ENCODE results near the gene CASTOR1.
"Not testable (repeated sequence)": the region's sequence is repeated elsewhere in the genome, so short reads cannot be mapped to it uniquely, and the experiment has no call there.

CASTOR1 gene
- 0.49 to 2.3 (median 1.6) reads per million in 4 experiments for total RNA-seq

- DNase-seq = peak; percentile 88
Measured at GRCh38 chr22:30289141-30289979, at the start of gene CASTOR1. CASTOR1 (minus strand) TSS chr22:30289505; CDS start chr22:30289497, 8 bp downstream.

DNA sequence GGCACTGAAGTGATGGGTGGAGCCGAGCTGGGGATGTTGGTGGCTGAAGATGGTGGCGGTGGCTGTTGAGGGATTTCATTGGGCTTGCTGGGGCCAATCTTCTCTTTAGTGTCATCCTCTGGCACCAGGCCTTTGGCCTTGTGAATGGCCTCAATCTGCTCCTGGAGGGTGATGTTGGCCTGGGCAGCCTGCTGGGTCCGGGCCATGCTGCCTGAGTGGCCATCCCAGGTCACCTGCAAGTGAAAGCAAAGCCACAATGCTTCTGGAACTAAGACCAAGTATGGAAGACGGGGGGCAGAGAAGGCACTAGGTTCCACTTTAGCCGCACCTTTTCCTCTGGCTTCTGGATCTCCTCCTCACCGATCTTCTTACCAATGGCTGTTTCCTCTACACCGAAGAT is 49.5 kb upstream of the CASTOR1 start:
- DNase-seq = no peak

- DNase-seq = not testable (repeated sequence)
Measured at GRCh38 chr22:30338341-30338740, 49.0 kb upstream of the CASTOR1 start.

- DNase-seq = no peak
Measured at GRCh38 chr22:30337461-30337778, 48.1 kb upstream of the CASTOR1 start.

GRCh38 chr22:30336752-30337460 is 47.6 kb upstream of the CASTOR1 start:
- DNase-seq = no peak

DNA sequence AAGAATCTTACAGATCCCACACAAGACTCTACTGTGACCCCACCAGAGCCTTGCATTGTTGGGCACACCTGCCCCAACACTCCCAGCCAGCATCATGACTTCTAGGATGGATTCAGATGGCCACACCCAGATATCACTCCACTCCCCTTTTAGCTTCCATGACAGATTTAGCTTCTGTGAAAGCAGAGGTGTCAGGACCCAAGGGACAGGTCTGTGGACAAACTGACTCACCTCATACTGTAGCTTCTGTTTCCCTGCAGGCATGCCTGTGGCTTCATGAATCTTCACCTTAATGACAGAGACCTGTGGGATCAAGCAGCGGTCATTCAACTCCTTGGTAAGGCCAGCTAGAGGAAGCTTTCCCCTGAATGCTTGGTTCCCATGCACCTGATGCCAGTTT is 45.9 kb upstream of the CASTOR1 start:
- no peak for DNase-seq

GRCh38 chr22:30334646-30335045 is 45.3 kb upstream of the CASTOR1 start:
- no peak for DNase-seq

DNA sequence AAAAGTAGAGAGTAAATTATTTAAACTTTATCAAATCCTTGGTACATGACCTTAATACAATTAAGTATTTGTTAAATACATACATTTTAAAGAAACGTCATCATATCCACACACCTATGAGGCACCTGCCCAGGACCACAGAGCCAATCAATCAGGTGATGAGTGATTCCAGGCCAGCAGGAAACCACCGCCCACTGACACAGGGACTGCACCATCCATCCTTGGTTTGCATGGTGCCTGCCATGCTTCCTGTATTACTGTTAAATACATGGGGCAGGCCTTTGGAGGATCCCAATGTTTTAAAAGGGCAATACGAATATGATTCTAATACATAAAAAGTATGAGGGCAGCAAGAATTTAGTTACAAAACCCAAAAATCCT is 44.4 kb upstream of the CASTOR1 start:
- no peak for DNase-seq

- DNase-seq = no peak
Measured at GRCh38 chr22:30332994-30333706, 43.8 kb upstream of the CASTOR1 start.

- DNase-seq = no peak
Measured at GRCh38 chr22:30332551-30332950, 43.2 kb upstream of the CASTOR1 start.

DNA sequence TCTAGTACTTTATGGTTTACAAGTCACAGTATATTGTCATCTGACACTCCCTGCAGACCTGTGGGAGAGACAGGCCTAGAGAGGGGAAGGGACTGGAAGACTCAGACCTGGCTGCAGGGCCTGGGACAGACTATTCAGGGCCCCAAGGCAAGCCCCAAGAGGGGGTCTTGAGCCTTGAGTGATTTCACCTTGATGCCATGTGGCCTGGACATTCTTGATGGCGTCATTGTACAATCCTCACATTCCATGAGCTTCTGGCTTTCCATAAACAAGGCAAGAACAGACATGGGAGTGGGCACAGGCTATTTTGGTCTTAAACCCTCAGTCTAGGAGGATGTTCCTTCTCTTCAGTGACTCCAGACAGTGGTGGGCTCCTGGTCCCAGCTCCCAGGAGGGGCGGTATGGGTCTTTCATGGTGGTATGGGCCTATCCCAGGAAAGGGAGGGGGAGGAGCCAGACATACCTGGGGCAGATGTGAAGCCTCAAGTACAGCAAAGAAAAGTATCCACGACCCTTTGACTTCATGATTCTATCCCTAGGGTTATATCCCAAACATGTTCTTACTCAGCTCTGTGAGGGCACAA is 39.3 kb upstream of the CASTOR1 start:
- DNase-seq = no peak

- DNase-seq = no peak
Measured at GRCh38 chr22:30327864-30328345, 38.6 kb upstream of the CASTOR1 start.

- peak; percentile 91 for DNase-seq
Measured at GRCh38 chr22:30326706-30327362, 37.5 kb upstream of the CASTOR1 start, which contains the start of gene TBC1D10A. TBC1D10A (minus strand) TSS chr22:30326941; CDS start chr22:30326881, 60 bp downstream.

GRCh38 chr22:30326255-30326705 is 37.0 kb upstream of the CASTOR1 start:
- DNase-seq = peak; percentile 33

GRCh38 chr22:30325724-30326254 is 36.5 kb upstream of the CASTOR1 start:
- no peak for DNase-seq

DNA sequence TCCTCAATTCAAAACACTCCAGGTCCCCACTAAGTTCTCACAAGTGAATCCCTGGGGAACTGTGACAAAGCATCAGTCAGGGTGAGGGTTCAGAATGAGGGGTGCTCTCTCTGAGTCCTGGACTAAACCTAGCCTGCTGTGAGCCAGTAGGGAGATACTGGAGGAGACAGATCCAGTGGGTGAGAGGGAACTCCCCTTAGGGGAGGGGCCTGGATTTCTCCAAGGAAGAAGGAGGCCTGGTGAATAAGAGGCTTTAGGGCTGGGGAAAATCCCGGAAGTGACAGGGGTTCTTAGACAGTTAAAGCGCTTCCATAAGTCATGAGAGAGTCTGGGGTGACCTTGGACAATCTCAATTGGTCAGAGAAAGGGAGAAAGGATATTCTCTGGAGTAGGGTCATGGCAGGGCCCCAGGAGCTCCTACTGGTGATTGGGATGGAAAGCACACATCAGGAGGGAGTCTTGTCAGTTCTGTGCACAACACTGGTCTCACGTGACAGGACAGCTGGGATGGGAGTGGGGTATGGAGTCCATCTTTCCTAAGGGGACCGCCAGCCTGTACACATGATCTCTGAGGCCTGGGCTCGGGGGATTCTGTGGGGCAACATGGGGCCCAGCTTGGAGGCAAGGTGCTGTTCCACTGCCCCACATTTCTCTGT is 35.9 kb upstream of the CASTOR1 start:
- no peak for DNase-seq

GRCh38 chr22:30324014-30324730 is 34.9 kb upstream of the CASTOR1 start:
- DNase-seq = no peak

GRCh38 chr22:30323246-30323645 is 33.9 kb upstream of the CASTOR1 start:
- no peak for DNase-seq

GRCh38 chr22:30321461-30321860 is 32.2 kb upstream of the CASTOR1 start:
- DNase-seq = no peak

GRCh38 chr22:30320021-30320556 is 30.8 kb upstream of the CASTOR1 start:
- DNase-seq = no peak

All from effector CD8-positive, alpha-beta T cell (primary cell).